CD4-positive, alpha-beta T cell treated with Interleukin-17A for 1 hour (primary cell): Measurements from ENCODE around the gene PTGDS.

Experiments used
- DNase-seq: peaks from one replicate; pipeline ENCODE4 v3.0.0-alpha.2; 2020

Gene PTGDS

DNA sequence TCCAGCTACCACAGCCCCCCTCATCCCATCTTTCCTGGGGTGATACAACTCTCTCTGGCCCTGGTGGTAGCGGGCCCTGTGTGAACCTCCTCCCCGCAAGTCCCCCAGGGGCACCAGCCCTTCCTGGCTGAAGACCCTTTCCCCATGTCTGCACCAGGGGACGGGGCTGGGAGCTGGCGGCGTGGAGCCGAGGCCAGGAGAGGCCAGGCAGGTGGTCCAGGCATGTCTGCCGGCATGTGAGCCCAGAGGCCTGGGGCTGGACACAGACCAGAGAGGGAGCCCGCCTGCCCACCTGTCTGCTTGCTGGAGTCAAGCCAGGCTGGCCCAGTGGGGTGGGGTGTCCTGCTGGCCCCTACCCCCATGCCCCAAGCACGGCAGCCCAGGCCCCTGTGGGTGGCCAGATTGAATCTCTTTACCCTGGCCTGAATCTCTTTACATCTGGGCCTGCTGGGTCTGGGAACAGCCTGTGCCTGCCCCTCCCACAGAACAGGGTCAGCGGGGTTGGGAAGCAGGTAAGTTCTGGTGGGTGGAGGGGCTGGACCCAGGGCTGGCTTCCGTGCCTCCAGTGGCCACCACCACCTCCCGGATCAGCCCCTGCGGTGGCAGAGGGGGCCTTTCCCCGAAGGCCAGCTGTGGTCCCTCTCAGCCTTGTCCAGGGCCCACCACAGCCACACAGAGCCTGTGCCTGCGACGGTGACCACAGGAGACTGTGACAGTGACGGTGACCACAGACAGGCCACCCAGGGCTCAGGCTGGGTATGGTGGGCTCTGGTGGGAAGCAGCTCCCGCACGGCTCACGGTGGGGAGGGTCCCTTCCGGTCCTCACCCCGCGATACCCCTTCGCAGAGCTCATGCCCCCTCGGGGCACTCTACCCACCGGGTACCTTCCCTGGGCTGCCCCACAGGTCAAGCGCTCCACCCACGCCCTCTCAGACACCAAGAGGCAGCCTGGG, 18.1 kb upstream of the PTGDS start:
- DNase-seq, result no peak

GRCh38 chr9:136960212-136960937, 16.9 kb upstream of the PTGDS start:
- peak; percentile 58 for DNase-seq

DNA sequence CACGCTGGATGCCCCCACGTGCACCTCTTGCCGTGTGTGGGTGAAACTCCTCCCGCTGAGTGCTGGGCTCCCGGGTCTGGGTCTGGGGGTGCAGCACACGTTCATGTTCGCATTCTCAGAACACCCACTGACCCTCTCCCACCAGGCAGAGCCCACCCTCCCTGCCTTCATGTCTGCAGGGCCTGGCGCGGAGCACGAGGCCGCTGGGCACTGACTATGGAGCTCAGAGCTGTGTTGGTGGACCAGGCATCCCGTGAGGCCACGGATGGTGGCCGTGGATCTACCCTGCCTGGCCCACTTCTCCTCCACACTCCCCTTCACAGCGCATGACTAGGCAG, 16.4 kb upstream of the PTGDS start:
- no peak for DNase-seq

- DNase-seq, result no peak
These were observed 15.8 kb upstream of the PTGDS start for GRCh38 chr9:136961279-136962065.

DNA sequence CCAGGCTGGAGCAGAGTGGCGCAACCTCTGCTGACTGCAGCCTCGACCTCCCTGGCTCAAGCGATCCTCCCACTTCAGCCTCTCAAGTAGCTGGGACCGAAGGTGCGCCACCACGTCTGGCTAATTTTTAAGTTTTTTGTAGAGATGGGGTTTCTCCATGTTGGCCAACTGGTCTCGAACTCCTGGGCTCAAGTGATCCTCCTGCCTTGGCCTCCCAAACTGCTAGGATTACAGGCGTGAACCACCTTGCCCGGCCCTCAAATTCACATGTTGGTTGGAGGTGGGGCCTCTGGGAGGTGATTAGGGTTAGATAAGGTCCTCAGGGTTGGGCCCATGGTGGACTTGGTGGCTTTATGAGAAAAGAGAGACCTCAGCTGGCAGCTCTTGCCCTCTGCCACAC, 15.1 kb upstream of the PTGDS start:
- DNase-seq, result no peak

DNA sequence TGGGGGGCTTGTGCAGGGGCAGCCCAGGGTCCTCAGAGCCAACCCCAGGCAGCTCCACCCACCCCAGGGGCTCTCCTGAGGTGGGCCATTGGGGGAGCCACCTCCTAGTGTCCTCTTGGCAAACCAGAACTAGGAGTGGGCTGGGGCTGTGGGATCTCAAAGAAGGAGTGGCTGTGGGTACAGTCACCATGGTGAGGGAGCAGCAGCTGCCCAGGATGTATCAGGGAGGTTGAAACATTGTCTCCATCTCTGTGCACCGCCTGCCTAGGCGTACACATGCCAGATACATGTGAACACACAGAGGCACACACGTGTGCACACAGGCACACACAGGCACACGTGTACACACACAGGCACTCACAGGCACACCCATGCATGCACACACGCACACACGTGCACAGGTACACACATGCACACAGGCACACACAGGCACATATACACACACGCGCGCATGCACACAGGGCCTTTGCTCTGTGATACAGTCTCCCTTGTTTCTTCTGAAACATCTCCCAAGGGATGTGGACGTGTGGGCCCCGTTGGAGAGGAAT, 14.5 kb upstream of the PTGDS start:
- DNase-seq, result no peak

DNA sequence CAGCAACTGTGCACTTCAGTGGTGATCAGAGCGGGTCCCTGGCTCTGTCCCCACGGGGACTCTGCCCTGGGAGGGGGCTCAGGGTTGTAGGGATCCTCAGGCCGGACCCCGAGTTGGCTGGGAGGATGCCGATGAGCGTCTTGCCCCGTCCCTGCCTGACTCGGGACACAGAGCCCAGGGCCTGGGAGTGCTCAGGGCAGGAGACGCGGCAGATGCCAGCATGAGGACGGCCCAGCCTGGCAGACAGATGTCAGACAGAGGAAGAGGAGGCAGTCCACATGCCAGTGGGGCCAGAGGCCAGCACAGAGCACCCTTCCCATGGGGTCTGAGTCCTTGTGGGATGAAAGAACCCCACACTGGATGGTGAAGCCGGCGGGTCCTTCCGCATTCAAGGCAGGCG, 14.0 kb upstream of the PTGDS start:
- DNase-seq, result no peak

DNA sequence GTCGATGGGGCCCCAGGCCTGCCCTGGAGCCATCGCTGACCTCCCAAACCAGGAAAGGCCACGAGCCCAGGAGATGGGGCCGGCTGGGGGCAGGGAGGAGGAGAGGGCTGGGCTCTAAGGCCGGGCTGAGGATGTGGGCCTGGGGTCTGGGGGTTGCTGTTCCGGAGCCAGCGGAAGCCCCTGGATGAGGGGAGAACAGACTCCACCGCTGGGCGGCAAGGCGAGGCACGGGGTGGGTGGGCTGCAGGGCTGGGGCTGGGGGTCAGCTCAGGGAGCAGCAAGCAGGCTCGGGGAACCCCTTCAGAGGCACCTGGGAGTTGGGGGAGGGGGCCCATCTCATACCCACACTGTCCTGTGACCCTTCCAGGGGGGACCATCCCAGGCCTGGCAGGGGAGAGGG, 13.6 kb upstream of the PTGDS start:
- no peak for DNase-seq

- no peak for DNase-seq
These were observed 13.1 kb upstream of the PTGDS start for GRCh38 chr9:136964171-136964689.

- DNase-seq, result no peak
These were observed 12.4 kb upstream of the PTGDS start for GRCh38 chr9:136964833-136965422.

GRCh38 chr9:136965771-136966484, 11.4 kb upstream of the PTGDS start:
- peak; percentile 78 for DNase-seq

GRCh38 chr9:136968333-136969127, 8.8 kb upstream of the PTGDS start:
- DNase-seq, result no peak

DNA sequence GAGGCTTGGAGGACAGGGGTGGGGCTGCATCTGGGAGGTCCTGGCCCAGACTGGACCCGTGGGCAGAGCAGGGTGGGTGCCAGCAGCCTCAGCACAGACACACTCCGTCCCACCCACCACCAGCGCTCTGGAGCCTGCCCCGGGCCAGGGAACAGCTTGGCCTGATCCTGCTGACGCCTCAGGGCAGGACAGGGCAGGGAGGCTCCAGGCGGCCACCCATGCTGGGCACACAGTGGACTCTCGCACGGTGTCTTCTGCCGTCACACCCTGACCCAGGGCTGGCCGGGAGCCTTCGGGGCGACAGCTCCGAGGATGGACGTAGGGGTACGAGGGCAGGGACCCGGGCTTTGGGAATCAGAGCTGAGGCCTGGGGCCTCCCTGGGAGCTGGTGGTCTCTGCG, 8.2 kb upstream of the PTGDS start:
- no peak for DNase-seq

DNA sequence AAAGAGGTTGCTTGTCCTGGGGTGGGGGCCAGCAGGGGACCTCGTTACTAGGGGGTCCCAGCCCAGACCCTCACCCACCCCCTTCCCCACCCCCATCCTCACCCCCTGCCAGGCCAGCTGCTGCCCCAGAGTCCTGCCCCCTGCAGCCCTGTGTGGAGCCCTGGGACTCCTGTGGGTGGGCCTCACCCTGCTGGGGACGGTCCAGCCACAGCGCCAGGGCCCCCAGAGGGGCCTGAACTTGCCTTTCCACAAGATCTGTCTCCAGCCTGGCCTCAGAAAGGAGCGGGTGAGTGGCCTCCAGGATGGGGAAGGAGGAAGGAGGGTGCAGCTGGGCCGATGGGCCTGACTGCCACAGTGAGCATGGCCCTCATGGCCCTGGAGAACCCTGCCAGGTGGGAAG, 7.5 kb upstream of the PTGDS start:
- no peak for DNase-seq

DNA sequence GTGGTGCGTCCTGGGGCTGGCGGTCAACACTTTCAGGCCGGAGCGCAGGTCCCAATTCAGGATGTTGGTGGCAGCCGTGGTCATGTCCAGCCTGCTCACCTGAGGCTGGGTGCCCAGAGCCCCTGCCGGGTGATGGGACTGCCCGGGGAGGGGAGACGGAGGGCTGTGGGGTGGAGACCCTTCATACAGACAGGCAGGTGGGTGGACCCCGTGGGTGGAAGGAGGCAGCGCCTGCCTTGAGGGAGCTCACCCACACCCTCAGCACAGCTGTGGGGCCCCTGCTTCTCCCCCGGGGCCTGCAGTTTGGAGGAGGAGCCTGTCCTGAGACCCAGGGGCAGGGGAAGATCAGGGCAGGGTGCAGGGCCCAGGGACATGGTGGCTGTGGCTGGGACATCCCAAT, 6.9 kb upstream of the PTGDS start:
- no peak for DNase-seq

- no peak for DNase-seq
These were observed 5.6 kb upstream of the PTGDS start for GRCh38 chr9:136971746-136972145.

GRCh38 chr9:136972335-136972734, 5.0 kb upstream of the PTGDS start:
- DNase-seq, result no peak

DNA sequence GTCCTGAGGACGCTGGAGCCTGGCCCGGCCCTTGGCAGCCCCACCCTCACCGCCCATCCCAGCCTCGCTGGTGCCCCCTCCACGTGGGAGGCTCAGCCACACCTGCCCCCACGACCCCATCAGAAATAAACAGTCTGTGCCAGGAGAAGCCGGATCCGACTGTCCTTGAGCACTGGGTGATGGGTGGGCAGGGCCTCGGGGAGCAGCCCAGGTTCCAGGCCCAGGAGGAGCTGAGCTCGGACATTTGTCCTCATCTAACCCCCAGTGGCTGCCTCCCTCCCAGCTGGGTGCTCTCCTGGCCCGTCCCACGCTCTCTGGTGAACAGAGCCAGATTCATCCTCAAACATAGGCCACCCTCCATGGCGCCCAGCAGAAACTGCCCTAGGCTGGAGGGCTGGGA, 4.6 kb upstream of the PTGDS start:
- DNase-seq, result no peak

DNA sequence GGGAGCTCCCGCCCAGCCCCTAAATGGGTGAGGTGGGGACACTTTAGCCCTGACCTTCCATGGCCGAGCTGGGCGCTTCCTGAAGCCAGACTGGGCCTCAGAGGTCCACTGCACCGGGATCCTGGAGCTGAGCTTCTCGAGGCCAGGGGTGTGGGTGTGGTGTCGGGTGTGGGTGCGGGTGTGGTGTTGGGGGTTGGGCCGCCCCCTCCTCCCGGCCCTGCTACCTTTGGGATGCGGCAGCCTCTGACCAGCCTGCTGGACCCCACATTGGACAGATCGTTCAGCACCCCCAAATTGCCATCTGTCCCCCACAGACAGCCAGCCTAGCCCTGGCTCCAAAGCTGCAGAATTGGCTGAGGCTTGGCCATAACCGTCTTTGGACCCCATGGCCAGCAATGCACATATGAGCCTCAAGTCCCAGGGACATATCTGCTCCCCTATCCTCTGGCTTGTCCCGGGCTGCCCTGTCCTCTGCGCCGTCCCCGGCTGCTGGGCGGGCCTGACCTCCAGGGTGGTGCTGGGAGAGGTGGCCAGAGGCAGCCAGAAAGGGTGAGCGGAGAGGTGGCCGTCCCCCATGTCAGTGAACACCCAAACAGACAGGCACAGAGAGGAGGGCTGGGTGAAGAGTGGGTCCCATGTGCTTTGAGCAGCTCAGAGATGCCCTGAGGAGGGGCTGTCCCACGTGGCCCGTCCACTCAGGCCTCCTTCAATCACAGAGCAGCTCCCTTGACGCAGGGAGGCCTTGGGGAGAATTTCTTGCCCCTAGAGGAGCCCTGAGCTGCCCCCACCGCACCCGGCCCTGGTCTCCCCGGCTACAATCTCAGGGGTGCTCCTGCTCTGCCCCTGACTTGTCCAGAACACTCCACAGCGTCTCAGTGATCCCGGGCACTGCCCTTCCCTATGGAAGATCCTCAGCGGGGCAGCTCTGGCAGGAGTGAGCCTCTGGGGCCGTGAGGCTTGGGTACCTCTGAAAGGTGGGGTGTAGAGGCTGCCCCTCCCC, 3.4 kb upstream of the PTGDS start:
- no peak for DNase-seq
